PFSK-1 (cell line): ENCODE data around the gene DDX41. TPM values are rescaled to one million over a fixed set of nuclear protein-coding genes. Genes with fewer than 3 reads are reported as not detected.

Source experiments
- FOXP2 ChIP-seq: optimal IDR thresholded peaks from 2 replicates; pipeline ENCODE3; 2011; ENCODE audit warnings: borderline replicate concordance, control low read depth, inconsistent platforms; ENCODE audit not compliant: insufficient read depth; ENCODE audit errors: extremely low read length, extremely low read depth
- POLR2AphosphoS5 ChIP-seq: IDR thresholded peaks from 2 replicates; pipeline ENCODE4 v1.6.1; 2012; ENCODE audit warnings: low read depth, mild to moderate bottlenecking, control low read depth, low read length, moderate library complexity
- SIN3A ChIP-seq: IDR thresholded peaks from 2 replicates; pipeline ENCODE4 v1.6.1; 2012; ENCODE audit warnings: mild to moderate bottlenecking, low read length, moderate library complexity, borderline replicate concordance; ENCODE audit not compliant: insufficient read depth
- TAF1 ChIP-seq: IDR thresholded peaks from 2 replicates; pipeline ENCODE4 v1.6.1; 2012; ENCODE audit warnings: low read length, control low read depth, borderline replicate concordance; ENCODE audit not compliant: insufficient read depth
- polyA plus RNA-seq: library from polyadenylated mRNA; unstranded; fragments of >200 nt; gene quantifications from one replicate; pipeline ENCODE4 v1.2.1, GENCODE V29; 2012; ENCODE audit warnings: low read depth, missing spikeins; ENCODE audit not compliant: insufficient read length
- TF ChIP-seq, protein P1 (sequence below), 2 experiments: IDR thresholded peaks; 2 replicates each; pipeline versions ENCODE4 v1.6.1 to v1.8.0; 2011 to 2012; ENCODE audit warnings: low read depth in 2 of 2, low read length in 2 of 2, control low read depth in 1 of 2, inconsistent platforms in 1 of 2, mild to moderate bottlenecking in 1 of 2, moderate library complexity in 1 of 2; ENCODE audit not compliant: insufficient read depth in 1 of 2

The DDX41 gene
- 416 TPM for polyA plus RNA-seq

DNA sequence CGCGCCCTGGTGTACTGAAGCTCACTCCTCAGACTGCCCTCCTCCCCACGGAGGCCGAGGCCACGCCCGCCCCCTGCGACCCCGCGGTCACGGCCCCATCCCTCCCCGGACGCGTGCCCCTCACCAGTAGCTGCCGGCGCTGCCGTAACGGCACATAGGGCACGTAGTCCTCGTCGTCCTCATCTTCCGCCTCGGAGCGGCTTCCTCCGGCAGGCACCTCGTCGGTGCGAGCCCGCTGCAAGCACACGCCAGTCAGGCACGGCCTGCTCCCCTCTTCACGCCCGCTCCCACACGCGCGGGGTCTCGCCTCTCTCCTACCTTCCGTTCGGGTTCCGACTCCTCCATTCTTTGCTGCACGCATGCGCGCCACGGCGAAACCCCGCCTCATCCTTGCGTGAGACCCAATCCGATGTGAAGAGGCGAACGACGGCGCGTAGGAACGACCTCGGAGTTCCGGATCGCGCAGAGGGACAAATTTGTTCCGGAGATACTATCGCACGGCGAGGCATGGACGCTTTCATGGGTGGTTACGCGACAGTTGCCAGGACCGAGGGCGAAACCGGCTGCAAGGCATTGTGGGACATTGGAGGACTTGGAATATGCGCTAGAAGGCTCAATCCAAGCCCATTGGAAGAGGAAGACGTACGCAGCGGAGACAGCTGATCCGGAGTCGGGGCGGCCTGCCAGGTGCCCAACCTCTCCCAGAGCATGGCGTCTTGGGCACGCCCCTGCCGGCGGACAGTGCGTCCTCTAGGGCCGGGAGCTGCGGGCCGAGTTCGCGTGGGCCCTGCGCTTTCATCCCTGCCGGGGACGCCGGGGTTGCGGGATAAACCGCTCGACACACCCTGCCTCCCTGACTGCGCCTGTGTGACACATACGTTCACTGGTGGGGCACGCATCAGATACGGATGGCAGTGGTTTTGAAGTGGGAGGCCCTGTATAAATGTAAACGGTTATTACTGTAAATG, at the start of gene DDX41:
Gene DDX41 (minus strand): TSS at position 361 of the 968 bp plus-strand sequence. CDS start 16 bp downstream, at position 345.
- peak; percentile 82; the same call in 1 of the 2 replicates for TF ChIP-seq TAF1
- TF ChIP-seq SIN3A: peak; percentile 94
- peak; percentile 68; the same call in 1 of the 2 replicates for TF ChIP-seq POLR2AphosphoS5
- TF ChIP-seq FOXP2: no peak
- TF ChIP-seq, protein P1, sequence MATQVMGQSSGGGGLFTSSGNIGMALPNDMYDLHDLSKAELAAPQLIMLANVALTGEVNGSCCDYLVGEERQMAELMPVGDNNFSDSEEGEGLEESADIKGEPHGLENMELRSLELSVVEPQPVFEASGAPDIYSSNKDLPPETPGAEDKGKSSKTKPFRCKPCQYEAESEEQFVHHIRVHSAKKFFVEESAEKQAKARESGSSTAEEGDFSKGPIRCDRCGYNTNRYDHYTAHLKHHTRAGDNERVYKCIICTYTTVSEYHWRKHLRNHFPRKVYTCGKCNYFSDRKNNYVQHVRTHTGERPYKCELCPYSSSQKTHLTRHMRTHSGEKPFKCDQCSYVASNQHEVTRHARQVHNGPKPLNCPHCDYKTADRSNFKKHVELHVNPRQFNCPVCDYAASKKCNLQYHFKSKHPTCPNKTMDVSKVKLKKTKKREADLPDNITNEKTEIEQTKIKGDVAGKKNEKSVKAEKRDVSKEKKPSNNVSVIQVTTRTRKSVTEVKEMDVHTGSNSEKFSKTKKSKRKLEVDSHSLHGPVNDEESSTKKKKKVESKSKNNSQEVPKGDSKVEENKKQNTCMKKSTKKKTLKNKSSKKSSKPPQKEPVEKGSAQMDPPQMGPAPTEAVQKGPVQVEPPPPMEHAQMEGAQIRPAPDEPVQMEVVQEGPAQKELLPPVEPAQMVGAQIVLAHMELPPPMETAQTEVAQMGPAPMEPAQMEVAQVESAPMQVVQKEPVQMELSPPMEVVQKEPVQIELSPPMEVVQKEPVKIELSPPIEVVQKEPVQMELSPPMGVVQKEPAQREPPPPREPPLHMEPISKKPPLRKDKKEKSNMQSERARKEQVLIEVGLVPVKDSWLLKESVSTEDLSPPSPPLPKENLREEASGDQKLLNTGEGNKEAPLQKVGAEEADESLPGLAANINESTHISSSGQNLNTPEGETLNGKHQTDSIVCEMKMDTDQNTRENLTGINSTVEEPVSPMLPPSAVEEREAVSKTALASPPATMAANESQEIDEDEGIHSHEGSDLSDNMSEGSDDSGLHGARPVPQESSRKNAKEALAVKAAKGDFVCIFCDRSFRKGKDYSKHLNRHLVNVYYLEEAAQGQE (IDR thresholded peaks at IDR 0.05; ENCODE audit: insufficient read depth in 1 of 2, low read depth in 2 of 2, low read length in 2 of 2): peak; percentile 30 to 40; a peak in 1 of 4 replicates

DNA sequence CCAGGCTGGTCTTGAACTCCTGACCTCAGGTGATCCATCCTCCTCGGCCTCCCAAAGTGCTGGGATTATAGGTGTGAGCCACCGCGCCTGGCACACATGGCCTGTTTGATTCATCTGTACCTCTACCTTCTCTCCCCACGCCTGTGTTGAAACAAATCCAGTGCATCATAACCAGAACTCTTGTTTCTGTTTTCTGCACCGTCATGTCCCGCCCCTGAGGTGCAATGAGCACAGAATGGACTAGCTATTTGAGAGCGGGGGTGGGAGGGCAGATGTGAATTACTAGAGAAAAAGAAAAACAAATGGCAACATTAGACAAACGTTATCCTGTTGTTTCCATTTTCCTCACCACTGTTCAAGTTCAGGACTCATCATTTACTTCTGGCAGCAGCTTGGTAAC, 48.3 kb upstream of the DDX41 start:
- TF ChIP-seq FOXP2 (no peak), SIN3A (no peak), POLR2AphosphoS5 (no peak), TAF1 (no peak)
- TF ChIP-seq, protein P1 (IDR thresholded peaks at IDR 0.05; ENCODE audit: insufficient read depth in 1 of 2, low read depth in 2 of 2, low read length in 2 of 2): no peak

DNA sequence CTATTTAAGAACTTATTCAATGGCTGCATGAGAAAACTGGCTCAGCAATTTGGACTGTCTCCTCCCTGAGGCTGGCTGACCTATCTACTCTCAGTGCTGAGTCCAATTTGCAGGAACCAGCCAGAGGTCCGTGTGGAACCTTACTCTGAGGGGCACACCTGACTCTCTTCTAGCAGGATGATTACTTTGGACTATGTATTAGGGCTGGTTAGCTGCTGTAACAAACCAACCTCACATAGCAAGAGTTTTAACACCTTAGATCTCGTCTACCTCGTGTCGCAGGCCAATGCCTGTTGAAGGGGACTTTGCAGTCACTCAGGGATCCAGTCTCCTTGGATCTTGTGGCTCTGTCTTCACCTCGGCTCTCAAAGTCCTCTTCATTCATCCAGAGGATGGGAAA, 41.0 kb upstream of the DDX41 start:
- TF ChIP-seq FOXP2 (no peak), POLR2AphosphoS5 (no peak), TAF1 (no peak), SIN3A (no peak)
- TF ChIP-seq, protein P1 (IDR thresholded peaks at IDR 0.05; ENCODE audit: insufficient read depth in 1 of 2, low read depth in 2 of 2, low read length in 2 of 2): no peak

DNA sequence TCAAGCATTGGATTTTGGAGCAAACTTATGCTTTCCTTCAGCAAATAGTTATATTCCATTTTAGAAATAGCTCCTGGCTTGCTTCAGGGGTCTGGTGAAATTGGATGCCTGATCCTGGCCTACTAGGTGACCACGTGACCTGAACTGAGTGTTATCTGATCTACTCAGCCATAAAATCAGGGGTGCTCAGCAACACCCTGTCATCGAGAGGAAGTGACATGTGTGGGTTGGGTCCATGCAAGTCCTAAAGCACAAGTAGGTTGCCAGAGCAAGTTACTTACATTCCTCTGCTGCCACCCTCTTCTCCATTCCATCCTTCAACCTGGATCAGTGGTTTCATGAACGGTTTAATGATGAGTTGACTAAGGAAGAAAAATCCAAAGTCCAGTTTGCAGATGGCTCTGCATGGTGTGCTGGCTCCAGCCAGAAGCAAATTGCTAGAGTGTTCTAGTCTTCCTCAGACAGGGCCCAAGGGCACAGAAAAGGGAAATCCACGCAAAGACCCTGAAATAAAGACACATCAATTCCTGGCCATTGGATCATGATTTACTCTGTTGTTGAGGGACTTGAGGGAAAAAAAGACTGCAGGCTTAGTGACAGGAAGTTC, 40.4 kb upstream of the DDX41 start:
- TF ChIP-seq SIN3A (no peak), POLR2AphosphoS5 (no peak), FOXP2 (no peak), TAF1 (no peak)
- TF ChIP-seq, protein P1 (IDR thresholded peaks at IDR 0.05; ENCODE audit: insufficient read depth in 1 of 2, low read depth in 2 of 2, low read length in 2 of 2): no peak
